ENCODE measurements around the gene CAMTA1. TPM values are rescaled to one million over a fixed set of nuclear protein-coding genes. Genes with fewer than 3 reads are reported as not detected.

Gene CAMTA1
- total and polyA plus RNA-seq, 4 donors, result 18.0 to 93.5 (median 35.8) TPM

DNA sequence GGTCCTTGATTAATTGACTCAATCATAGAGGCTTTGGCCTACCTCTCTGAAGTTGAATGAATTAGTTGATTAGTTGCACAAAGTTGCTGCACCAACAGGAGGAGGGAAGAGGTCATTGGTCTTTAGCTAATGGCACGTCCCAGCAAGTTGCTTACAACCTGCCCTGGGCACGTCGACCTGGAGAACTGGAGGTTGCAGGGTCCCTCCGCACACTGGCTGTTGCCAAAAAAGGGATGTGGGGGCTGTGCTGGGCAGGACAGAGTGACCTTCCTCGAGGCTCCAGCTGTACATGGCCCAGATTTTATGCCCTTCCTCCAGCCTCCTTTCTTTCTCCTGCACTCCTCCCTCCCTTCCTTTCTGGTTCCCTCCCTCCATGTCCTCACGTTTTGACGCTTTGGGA lies 755.6 kb downstream of the CAMTA1 start (continued):
- TF ChIP-seq, protein P1, sequence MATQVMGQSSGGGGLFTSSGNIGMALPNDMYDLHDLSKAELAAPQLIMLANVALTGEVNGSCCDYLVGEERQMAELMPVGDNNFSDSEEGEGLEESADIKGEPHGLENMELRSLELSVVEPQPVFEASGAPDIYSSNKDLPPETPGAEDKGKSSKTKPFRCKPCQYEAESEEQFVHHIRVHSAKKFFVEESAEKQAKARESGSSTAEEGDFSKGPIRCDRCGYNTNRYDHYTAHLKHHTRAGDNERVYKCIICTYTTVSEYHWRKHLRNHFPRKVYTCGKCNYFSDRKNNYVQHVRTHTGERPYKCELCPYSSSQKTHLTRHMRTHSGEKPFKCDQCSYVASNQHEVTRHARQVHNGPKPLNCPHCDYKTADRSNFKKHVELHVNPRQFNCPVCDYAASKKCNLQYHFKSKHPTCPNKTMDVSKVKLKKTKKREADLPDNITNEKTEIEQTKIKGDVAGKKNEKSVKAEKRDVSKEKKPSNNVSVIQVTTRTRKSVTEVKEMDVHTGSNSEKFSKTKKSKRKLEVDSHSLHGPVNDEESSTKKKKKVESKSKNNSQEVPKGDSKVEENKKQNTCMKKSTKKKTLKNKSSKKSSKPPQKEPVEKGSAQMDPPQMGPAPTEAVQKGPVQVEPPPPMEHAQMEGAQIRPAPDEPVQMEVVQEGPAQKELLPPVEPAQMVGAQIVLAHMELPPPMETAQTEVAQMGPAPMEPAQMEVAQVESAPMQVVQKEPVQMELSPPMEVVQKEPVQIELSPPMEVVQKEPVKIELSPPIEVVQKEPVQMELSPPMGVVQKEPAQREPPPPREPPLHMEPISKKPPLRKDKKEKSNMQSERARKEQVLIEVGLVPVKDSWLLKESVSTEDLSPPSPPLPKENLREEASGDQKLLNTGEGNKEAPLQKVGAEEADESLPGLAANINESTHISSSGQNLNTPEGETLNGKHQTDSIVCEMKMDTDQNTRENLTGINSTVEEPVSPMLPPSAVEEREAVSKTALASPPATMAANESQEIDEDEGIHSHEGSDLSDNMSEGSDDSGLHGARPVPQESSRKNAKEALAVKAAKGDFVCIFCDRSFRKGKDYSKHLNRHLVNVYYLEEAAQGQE (IDR thresholded peaks at IDR 0.05), result no peak

DNA sequence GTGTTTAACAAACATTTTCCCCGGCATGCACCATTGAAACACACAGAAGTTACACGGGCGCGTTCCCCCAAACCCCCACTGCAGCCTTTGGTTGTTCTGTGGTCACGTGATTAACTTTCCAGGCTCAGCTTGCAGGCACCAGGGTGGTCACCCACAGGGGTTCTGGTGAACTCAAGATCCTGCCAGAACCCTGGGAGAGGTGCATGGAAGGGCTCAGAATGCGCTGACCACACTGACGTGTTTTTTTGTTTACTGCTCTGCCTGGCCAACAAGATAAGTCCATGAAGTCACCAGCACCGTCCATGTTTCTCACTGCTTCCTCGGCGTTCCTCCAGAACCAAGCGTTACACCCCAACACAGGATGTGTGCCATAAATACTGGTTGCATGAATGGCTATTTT lies 756.4 kb downstream of the CAMTA1 start:
- peak overlapping the region in 1 of 2 donors; percentile 53 for H3K27ac ChIP-seq (ENCODE audit: low read depth in 1 of 2, low read length in 2 of 2)
- H3K9me3 ChIP-seq (ENCODE audit: control insufficient read depth in 4 of 4, low read length in 3 of 4), result no peaks in the 10 kb centered on the region
- H3K4me3 ChIP-seq (ENCODE audit: low read depth in 1 of 3, low read length in 3 of 3), result no peak overlapping the region
- WGBS, result 79% methylated on average over 11 of the region's 11 CpGs
- no peak for DNase-seq (ENCODE audit: low spot score)
- no peak overlapping the region for H3K9ac ChIP-seq (ENCODE audit: low read depth in 1 of 2, low read length in 2 of 2)
- H3K36me3 ChIP-seq (ENCODE audit: control insufficient read depth in 4 of 4, insufficient read depth in 3 of 4, low read depth in 1 of 4, low read length in 3 of 4), result no peaks in the 10 kb centered on the region
- TF ChIP-seq RXRA (IDR thresholded peaks at IDR 0.05) (no peak), RAD21 (IDR thresholded peaks at IDR 0.05) (no peak), YY1 (IDR thresholded peaks at IDR 0.05) (no peak)
- H3K4me1 ChIP-seq (ENCODE audit: control insufficient read depth in 4 of 4, insufficient read depth in 4 of 4, low read length in 3 of 4), result no peaks in the 10 kb centered on the region
- H3K27me3 ChIP-seq (ENCODE audit: control insufficient read depth in 4 of 4, insufficient read depth in 4 of 4, low read length in 3 of 4), result no peaks in the 10 kb centered on the region

DNA sequence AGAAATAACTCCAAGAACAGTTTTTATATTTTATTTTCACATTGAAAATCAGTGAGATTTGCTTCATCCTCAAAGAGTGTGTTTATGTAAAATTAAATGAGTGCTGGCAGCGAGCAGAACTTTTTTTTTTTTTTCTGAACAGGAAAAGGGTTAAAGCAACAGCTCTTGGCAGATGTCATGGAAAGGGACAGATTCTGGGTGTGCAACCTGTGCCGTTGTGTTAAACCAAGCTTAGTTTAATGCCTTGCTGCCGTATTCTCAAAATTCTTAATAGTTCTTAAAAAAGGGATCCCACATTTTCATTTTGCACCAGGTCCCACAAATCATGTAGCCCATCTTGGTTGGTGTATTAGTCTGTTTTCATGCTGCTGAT lies 758.5 kb downstream of the CAMTA1 start:
- WGBS, result 81% methylated on average over 3 of the region's 3 CpGs
- Histone ChIP-seq H3K4me3 (ENCODE audit: low read depth in 1 of 3, low read length in 3 of 3) (no peak overlapping the region), H3K36me3 (ENCODE audit: control insufficient read depth in 4 of 4, insufficient read depth in 3 of 4, low read depth in 1 of 4, low read length in 3 of 4) (no peaks in the 10 kb centered on the region), H3K9ac (ENCODE audit: low read depth in 1 of 2, low read length in 2 of 2) (no peak overlapping the region), H3K4me1 (ENCODE audit: control insufficient read depth in 4 of 4, insufficient read depth in 4 of 4, low read length in 3 of 4) (no peaks in the 10 kb centered on the region), H3K9me3 (ENCODE audit: control insufficient read depth in 4 of 4, low read length in 3 of 4) (no peaks in the 10 kb centered on the region), H3K27me3 (ENCODE audit: control insufficient read depth in 4 of 4, insufficient read depth in 4 of 4, low read length in 3 of 4) (no peaks in the 10 kb centered on the region), H3K27ac (ENCODE audit: low read depth in 1 of 2, low read length in 2 of 2) (no peak overlapping the region)
- DNase-seq (ENCODE audit: low spot score), result no peak
- TF ChIP-seq RXRA (IDR thresholded peaks at IDR 0.05) (no peak), GABPA (IDR thresholded peaks at IDR 0.05 in 1 of 2, conservative IDR thresholded peaks at IDR 0.05 in 1 of 2) (no peak), HNF4A (conservative IDR thresholded peaks at IDR 0.05) (no peak), YY1 (IDR thresholded peaks at IDR 0.05) (no peak), FOXA2 (IDR thresholded peaks at IDR 0.05) (no peak), RAD21 (IDR thresholded peaks at IDR 0.05) (no peak), TAF1 (conservative IDR thresholded peaks at IDR 0.05) (no peak), EGR1 (IDR thresholded peaks at IDR 0.05; ENCODE audit: low read depth in 2 of 2) (no peak), SP1 (IDR thresholded peaks at IDR 0.05) (no peak), NR2F2 (IDR thresholded peaks at IDR 0.05) (no peak), FOXA1 (IDR thresholded peaks at IDR 0.05) (no peak), HNF4G (IDR thresholded peaks at IDR 0.05) (no peak)
- TF ChIP-seq, protein P2, sequence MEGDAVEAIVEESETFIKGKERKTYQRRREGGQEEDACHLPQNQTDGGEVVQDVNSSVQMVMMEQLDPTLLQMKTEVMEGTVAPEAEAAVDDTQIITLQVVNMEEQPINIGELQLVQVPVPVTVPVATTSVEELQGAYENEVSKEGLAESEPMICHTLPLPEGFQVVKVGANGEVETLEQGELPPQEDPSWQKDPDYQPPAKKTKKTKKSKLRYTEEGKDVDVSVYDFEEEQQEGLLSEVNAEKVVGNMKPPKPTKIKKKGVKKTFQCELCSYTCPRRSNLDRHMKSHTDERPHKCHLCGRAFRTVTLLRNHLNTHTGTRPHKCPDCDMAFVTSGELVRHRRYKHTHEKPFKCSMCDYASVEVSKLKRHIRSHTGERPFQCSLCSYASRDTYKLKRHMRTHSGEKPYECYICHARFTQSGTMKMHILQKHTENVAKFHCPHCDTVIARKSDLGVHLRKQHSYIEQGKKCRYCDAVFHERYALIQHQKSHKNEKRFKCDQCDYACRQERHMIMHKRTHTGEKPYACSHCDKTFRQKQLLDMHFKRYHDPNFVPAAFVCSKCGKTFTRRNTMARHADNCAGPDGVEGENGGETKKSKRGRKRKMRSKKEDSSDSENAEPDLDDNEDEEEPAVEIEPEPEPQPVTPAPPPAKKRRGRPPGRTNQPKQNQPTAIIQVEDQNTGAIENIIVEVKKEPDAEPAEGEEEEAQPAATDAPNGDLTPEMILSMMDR (IDR thresholded peaks at IDR 0.05; ENCODE audit: low read depth, low read length, missing input control), result no peak
- TF ChIP-seq, protein P3, sequence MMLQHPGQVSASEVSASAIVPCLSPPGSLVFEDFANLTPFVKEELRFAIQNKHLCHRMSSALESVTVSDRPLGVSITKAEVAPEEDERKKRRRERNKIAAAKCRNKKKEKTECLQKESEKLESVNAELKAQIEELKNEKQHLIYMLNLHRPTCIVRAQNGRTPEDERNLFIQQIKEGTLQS (IDR thresholded peaks at IDR 0.05), result no peak
- TF ChIP-seq, protein P1 (IDR thresholded peaks at IDR 0.05), result no peak
- TF ChIP-seq, protein P4, sequence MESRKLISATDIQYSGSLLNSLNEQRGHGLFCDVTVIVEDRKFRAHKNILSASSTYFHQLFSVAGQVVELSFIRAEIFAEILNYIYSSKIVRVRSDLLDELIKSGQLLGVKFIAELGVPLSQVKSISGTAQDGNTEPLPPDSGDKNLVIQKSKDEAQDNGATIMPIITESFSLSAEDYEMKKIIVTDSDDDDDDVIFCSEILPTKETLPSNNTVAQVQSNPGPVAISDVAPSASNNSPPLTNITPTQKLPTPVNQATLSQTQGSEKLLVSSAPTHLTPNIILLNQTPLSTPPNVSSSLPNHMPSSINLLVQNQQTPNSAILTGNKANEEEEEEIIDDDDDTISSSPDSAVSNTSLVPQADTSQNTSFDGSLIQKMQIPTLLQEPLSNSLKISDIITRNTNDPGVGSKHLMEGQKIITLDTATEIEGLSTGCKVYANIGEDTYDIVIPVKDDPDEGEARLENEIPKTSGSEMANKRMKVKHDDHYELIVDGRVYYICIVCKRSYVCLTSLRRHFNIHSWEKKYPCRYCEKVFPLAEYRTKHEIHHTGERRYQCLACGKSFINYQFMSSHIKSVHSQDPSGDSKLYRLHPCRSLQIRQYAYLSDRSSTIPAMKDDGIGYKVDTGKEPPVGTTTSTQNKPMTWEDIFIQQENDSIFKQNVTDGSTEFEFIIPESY (IDR thresholded peaks at IDR 0.05), result no peak
- TF ChIP-seq, protein P5, sequence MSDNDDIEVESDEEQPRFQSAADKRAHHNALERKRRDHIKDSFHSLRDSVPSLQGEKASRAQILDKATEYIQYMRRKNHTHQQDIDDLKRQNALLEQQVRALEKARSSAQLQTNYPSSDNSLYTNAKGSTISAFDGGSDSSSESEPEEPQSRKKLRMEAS (IDR thresholded peaks at IDR 0.05), result no peak

All from liver (tissue), 9 donors.